Activated CD8-positive, alpha-beta memory T cell treated with anti-CD3 and anti-CD28 coated beads, Interleukin-2, amount 50 U/mL, for 1 hour (primary cell): ENCODE data around the gene FBXW8.

Experiments used
- DNase-seq: peaks from one replicate; pipeline ENCODE4 v3.0.0-alpha.2; 2020; ENCODE audit errors: extremely low read depth

Gene FBXW8

GRCh38 chr12:117076410-117077372 lies 165.9 kb downstream of the FBXW8 start:
- DNase-seq, result no peak

- no peak for DNase-seq
Observed at GRCh38 chr12:117079487-117079886, 168.7 kb downstream of the FBXW8 start.

GRCh38 chr12:117080661-117081144 lies 170.0 kb downstream of the FBXW8 start:
- DNase-seq, result no peak
